HG03045 (cell line): ENCODE measurements around the gene PIAS2.

Experiments used
- ATAC-seq: cut with Tn5 transposase; IDR thresholded peaks from one replicate; pipeline ENCODE4 v1.9.1; 2021; ENCODE audit warnings: mild to moderate bottlenecking, moderate library complexity; ENCODE audit not compliant: unreplicated experiment

Gene PIAS2

DNA sequence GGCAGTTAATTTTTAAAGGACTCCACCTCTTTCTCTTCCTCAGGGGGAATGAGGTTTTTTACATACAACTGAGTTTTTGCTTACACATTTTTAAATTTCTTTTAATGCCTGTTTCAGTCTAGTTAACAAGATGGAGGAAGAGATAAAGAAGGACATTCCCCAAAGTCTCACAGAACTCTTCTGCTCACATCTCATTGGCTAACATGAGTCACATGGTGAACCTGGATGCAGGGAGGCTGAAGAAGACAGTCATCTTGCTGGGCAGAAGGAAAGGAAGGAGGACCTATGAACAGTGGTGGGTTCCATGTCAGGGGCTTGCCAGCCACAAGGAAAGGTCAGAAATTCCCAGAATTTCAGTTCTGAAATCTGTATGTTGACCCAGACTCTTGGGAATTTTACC is 150.1 kb downstream of the PIAS2 start:
- no peak for ATAC-seq

DNA sequence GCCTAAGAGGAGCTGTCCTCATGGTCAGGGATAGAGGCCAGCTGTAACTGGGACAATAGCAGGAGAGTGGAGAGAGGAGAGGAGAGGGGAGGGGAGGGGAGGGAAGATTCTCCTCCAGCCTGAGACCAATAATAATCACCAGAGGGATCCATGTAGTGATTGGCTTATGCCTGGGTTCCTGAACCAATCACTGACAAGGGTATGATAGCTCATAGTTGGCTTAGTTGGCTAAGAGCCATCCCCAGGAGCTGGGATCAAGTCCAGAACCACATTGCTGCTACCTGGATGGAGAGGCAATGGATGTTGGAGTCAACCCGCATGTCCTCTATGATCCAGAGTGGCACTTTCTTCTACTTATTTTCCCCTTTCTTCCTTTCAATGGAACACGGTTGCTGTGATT is 152.7 kb downstream of the PIAS2 start:
- no peak for ATAC-seq

DNA sequence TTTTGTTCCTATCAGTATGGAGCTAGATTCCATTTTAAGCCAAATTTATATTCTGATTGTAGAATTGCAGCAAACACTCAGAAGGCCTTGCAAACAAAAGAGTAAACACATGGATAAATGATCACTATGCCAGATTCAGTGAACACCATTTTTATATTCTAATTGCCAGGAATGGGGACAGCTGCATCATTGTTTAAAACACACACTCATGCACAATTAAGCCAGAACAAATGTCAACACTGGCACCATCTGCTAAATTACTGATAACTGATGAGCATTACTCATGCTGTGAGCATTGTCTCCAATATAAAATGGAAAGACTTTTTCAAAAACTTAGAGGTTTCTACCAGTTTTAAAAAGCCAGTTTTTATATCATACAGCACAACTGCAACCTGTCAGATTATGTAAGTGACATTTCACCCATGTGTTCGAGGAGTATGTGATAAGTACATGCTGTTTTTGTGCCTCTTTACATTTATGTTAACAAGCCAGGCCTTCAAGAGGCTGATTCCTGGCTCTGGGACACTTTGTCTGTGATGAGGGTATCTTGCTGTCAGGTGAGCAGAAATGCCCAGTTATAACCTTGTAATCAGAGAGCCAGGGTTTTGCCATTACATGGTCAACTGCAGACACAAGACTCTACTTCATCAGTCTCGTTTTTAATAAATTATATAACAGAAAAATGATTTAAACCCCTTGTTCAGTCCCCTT is 156.1 kb downstream of the PIAS2 start:
- no peak for ATAC-seq

DNA sequence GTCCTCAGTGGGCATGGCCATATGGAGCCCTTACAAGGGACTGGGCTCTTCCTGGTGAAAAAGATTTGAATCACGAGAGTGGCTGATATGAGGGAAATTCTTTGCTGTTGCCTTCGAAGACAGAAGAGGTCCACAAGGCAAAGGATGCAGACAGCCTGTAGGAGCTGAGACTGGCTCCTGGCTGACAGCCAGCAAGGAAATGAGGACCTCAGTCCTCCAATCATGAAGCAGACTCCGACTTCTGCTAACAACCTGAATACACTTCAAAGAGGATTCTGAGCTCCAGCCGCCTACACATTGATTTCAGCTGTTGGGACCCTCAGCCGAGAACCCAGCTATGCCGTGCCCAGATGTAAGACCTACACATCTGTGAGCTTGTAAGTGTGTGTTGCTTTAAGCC is 157.4 kb downstream of the PIAS2 start:
- ATAC-seq, result no peak

DNA sequence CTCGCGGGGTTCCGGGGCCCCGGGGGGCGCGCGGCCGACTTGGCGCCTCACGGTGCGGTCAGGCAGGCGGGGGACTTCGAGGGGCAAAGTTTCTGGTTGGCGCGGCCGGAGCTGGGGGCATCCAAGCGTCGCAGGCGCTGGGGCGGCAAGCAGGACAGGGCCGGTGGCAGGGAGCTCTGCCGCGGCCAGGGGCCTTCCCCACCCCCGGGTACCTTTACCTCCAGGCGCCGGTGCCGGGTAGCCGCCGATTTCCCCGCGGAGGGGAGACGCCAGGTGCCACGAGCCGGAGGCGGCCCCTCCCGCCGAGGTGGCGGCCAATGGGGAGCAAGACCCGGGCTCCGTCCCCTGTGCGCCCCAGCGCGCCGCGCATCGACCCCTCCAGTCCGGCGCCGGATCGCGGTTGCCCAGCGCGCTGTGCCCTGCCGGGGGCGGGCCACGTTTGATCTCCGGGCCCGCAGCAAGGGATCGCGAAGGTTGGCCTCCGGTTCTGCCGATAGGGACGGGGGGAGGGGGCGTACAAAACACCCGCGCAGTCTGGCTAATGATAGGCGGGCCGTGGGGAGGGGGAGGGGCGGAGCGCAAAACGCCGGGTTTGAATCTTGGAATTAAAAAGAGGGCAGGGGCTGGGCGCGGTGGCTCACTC is 160.6 kb downstream of the PIAS2 start, which contains the start of gene ST8SIA5:
TSS of gene ST8SIA5 (minus strand) at position 495 of the 643 bp plus-strand sequence. CDS start 545 bp downstream, outside the sequence.
- ATAC-seq, result no peak

DNA sequence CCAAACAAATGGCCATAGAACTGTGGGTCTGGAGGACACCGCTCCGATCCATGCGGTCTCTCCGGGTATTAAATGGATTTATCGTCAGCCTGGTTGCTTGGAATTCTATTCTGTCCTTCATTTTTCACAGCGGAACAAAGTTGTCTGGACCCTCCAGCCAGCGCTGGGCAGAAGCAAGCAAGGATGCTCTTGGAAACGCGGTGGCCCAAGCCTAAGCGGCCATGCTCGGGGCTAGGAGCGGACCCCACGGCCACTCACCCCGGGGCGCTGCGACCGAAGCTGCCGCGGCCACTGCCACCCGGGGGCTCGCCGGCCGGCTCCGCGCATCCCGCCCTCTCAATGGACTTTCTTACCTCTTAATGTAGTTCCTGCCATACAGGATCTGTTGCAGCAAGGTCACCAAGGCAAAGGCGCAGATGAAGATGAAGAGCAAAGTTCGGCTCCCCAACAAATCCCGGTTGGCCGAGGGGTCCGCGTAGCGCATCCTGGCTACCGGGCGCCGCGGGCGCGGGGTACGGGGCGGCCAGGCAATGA is 161.2 kb downstream of the PIAS2 start:
- ATAC-seq, result no peak

DNA sequence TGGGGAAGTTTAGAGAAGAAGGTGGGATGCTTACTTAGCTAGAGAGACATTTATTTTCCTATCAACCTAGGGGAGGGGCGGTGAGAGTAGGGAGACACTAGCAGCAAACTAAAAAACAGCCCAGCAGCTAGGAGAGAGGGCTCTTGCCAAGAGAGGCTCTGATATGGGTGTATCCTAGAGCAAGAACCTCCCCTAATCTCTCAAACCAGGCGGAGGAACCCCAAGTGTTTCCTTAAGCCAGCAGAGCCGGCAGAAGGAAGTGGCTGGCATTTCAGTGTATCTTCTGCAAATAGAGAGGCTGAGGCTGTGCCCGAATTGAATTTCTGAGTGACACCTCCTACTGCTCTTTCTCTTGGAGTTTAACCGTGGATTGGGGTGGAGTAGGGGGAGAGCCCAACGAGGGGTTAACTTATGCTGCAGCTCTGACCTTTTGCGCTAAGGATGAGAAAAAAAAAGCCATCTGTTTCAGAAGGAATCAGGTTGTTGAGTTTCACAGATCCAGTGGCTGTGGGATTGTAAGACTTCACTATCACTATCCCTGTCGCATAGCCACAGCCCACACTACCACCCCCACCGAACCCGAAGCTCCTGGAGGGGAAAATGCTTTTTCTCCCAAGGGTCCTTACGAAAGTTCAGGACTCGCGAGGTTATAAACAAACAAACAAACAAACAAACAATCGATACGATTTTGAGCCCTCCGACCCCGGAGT is 161.8 kb downstream of the PIAS2 start:
- ATAC-seq, result no peak

DNA sequence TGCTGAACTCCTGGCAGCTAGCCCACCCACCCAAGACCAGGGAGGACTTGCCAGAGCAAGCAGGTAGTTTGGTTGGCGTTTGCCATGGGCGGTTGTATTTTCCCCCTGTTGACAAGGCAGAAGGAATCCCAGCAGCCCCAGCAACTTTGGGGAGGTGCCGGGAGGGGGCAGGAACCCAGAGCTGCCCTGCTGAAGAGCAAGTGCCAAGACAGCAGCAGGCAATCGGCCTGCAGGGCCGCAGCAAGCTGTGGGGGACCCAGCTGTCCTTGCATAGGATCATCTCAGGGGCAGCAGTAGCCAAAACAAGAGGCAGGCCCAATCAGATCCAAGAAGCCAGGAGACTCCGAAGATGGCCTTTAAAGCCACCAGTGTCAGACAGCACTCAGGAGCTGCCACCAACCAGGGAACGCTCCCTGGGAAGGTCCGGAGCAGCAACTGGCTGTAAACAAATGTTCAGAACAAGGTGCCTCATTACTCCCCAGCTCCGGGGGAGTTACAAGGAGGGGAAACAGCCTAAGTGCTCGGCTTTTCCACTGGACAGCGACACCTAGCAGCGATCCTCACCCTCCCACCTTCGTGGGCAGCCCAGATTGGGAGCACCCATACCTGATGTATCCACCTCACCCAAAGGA is 162.5 kb downstream of the PIAS2 start:
- no peak for ATAC-seq

DNA sequence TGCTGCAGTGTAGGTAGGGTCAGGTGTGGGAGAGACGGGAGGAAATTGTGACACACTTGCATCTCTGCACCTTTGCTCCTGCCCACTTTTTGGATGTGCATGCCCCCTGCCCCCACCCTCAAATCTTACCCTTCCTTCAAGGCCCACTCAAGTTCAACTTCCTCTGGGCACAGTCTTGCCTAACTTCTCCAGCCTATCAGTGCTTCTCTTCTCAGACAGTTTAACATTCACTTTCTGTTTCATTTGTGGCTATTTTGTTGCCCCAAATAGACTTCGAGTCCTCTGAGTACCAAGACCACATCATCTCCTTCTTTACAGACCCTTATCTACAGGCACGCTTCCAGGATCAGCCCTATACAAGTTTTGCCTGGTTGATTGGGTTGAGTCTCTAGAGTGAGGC is 163.1 kb downstream of the PIAS2 start:
- no peak for ATAC-seq
